ENCODE data around the gene RALGPS2. TPM values are rescaled to one million over a fixed set of nuclear protein-coding genes. Genes with fewer than 3 reads are reported as not detected.

Gene RALGPS2
- total and polyA plus RNA-seq, 9 of the 15 experiments (the other 6 are each of a cell fraction or from before 2014, with no cell fraction given) = 0.28 to 6.5 (median 2.6) TPM

DNA sequence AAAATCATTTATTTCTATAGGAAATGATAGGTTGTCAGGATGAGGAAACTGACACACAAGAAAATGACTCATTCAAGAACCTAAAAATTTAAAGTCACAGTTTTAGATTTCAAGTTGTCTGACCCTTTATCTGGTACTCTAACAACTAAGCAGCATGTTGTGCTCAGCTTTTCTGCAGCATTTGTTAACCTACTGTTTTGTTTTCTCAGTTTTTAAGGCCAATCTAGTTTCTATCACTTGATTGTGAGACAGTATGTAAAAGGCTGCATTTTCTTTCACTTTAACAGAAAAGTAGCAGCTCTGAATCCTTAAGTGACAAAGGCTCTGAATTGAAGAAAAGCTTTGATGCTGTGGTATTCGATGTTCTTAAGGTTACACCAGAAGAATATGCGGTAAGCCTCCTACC, 59.1 kb downstream of the RALGPS2 start (continued):
- TF ChIP-seq, protein P1, sequence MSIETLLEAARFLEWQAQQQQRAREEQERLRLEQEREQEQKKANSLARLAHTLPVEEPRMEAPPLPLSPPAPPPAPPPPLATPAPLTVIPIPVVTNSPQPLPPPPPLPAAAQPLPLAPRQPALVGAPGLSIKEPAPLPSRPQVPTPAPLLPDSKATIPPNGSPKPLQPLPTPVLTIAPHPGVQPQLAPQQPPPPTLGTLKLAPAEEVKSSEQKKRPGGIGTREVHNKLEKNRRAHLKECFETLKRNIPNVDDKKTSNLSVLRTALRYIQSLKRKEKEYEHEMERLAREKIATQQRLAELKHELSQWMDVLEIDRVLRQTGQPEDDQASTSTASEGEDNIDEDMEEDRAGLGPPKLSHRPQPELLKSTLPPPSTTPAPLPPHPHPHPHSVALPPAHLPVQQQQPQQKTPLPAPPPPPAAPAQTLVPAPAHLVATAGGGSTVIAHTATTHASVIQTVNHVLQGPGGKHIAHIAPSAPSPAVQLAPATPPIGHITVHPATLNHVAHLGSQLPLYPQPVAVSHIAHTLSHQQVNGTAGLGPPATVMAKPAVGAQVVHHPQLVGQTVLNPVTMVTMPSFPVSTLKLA (conservative IDR thresholded peaks at IDR 0.05) = no peak

DNA sequence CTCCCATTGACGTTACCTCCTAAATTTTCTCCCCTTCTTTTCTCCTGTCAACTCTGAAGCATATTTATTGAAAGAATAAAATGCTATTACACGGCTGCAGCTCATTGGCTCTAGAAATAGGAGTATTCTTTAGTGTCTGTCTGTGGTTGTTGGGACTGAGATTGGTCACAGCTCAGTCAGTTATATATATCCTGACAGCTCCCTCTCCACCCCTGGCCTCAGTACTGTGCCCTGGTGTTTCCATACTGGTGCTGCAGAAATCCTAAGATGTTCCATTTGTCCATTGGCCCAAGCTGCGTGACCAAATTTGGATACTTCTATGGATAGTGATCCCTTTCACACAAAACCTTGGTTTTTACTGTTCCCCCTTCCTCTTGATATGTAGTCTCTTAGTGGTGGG, 67.3 kb downstream of the RALGPS2 start:
- no peaks in the 10 kb centered on the region for H3K4me1 ChIP-seq (replicated peaks in 1 of 2; ENCODE audit: control insufficient read depth in 2 of 2, insufficient read depth in 2 of 2, low read length in 2 of 2)
- no peak overlapping the region for H3K9ac ChIP-seq (ENCODE audit: insufficient read depth in 1 of 2, low read depth in 2 of 2, low read length in 2 of 2)
- DNase-seq (ENCODE audit: extremely low read depth in 1 of 4, low spot score in 3 of 4) (no peak), ATAC-seq (no peak), FAIRE-seq (no peak)
- no peaks in the 10 kb centered on the region for H3K36me3 ChIP-seq (ENCODE audit: control insufficient read depth, insufficient read depth, low read length)
- no peak overlapping the region for H2AFZ ChIP-seq (ENCODE audit: low read depth, low read length)
- no peak overlapping the region for H3K4me3 ChIP-seq
- ChIA-PET CTCF (ENCODE audit: low intra/inter-chr PET ratio) (no interaction called here), POLR2A (interaction anchor here (0.6 to 1.1 kb wide), 3 partner anchors 9 to 1793 kb away, joined by 3 to 4 read pairs (median 3); no protein-coding TSS in a partner anchor)
- no peaks in the 10 kb centered on the region for H3K79me2 ChIP-seq (ENCODE audit: control insufficient read depth, insufficient read depth, low read length)
- TF ChIP-seq LEF1 (IDR thresholded peaks at IDR 0.05) = no peak
- no peak for TF ChIP-seq NR4A1 (CRISPR knock-in tag; IDR thresholded peaks at IDR 0.05)
- no peak for TF ChIP-seq NR4A1 (tag; IDR thresholded peaks at IDR 0.05)
- no peak for TF ChIP-seq DMBX1 (CRISPR knock-in tag; IDR thresholded peaks at IDR 0.05; ENCODE audit: borderline replicate concordance)
- TF ChIP-seq RFX5 (IDR thresholded peaks at IDR 0.05; ENCODE audit: low read depth, low read length) = no peak
- no peak for TF ChIP-seq ZNF174 (CRISPR knock-in tag; IDR thresholded peaks at IDR 0.05)
- TF ChIP-seq ZNF57 (CRISPR knock-in tag; IDR thresholded peaks at IDR 0.05) = no peak
- no peak for TF ChIP-seq ILF3 (IDR thresholded peaks at IDR 0.05; ENCODE audit: borderline replicate concordance)
- no peak for TF ChIP-seq RAD21 (CRISPR knock-in tag; conservative IDR thresholded peaks at IDR 0.05 in 1 of 2, IDR thresholded peaks at IDR 0.05 in 1 of 2)
- no peak for TF ChIP-seq MYBL2 (IDR thresholded peaks at IDR 0.05; ENCODE audit: low read depth)
- TF ChIP-seq MYBL2 (CRISPR knock-in tag; IDR thresholded peaks at IDR 0.05; ENCODE audit: borderline replicate concordance) = no peak
- no peak for TF ChIP-seq FOXA3 (CRISPR knock-in tag; conservative IDR thresholded peaks at IDR 0.05 in 1 of 2, IDR thresholded peaks at IDR 0.05 in 1 of 2)
- no peak for TF ChIP-seq KDM4B (IDR thresholded peaks at IDR 0.05; ENCODE audit: borderline replicate concordance in 2 of 2, low read depth in 1 of 2)
- TF ChIP-seq RBM15 (IDR thresholded peaks at IDR 0.05; ENCODE audit: insufficient read depth, low read length) = no peak
- TF ChIP-seq E2F3 (CRISPR knock-in tag; IDR thresholded peaks at IDR 0.05) = no peak
- no peak for TF ChIP-seq HMGN3 (IDR thresholded peaks at IDR 0.05; ENCODE audit: borderline replicate concordance, extremely low read depth, insufficient read length, low read depth, low read length)
- TF ChIP-seq SIRT6 (IDR thresholded peaks at IDR 0.05; ENCODE audit: low read depth, low read length) = no peak
- TF ChIP-seq BRD9 (IDR thresholded peaks at IDR 0.05; ENCODE audit: low read depth, partially characterized antibody) = no peak
- in situ Hi-C loops (cut with MboI) (loop anchor here (10.0 kb wide), 1 partner anchor 592 kb away; no protein-coding TSS in a partner anchor), intact Hi-C loops (cut with micrococcal nuclease) (no loop called here)
- no TSS peak for BruUV-seq (replicated peaks)
- H3K9me1 ChIP-seq (ENCODE audit: control insufficient read depth, insufficient read depth, low read length) = no peaks in the 10 kb centered on the region
- H3K27me3 ChIP-seq (ENCODE audit: control insufficient read depth in 2 of 2, insufficient read depth in 2 of 2, low read length in 2 of 2) = 0 out of 5 replicates have a peak, but pooled peaks cover 0 to 3% of the 10 kb centered on the region in 2 experiments
- H3K9me3 ChIP-seq (replicated peaks; ENCODE audit: control insufficient read depth, insufficient read depth, low read depth, low read length) = no peaks in the 10 kb centered on the region
- WGBS (ENCODE audit: insufficient coverage, low coverage, missing lambda C conversion rate) = 0% methylated on average over 3 of the region's 3 CpGs
- H4K20me1 ChIP-seq (replicated peaks; ENCODE audit: control insufficient read depth, insufficient read depth, low read length) = no peaks in the 10 kb centered on the region
- no peak overlapping the region for H3K27ac ChIP-seq (ENCODE audit: extremely low read depth, low read depth, low read length)
- H3K4me2 ChIP-seq (ENCODE audit: insufficient read depth, low read length) = no peak overlapping the region
